ENCODE measurements around the gene IMMP2L.

The IMMP2L gene

DNA sequence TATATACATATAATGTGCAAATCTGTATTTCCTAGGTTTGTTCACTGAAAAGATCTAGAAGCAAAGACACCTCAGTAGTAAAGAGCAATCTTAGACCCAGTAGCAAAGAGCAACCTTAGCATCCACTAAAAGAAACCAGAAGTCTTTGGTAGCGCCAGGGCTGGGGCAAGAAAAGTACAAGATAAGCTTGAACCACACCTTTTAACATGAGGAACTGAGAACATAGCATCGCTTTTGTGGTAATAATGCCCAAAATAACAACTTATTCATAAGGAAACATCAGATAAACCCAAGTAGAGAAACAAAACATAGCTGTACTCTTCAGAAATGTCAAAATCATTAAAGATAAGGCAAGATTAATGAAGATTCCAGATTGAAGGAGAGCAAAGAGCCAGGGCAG, 173.4 kb downstream of the IMMP2L start:
- Histone ChIP-seq H3K36me3 (ENCODE audit: control insufficient read depth in 5 of 5, insufficient read depth in 5 of 5, low read length in 5 of 5) (no peaks in the 10 kb centered on the region), H3K9me3 (ENCODE audit: control insufficient read depth in 5 of 5, low read length in 5 of 5) (no peaks in the 10 kb centered on the region), H3K9ac (ENCODE audit: low read length in 5 of 5) (no peak overlapping the region), H3K4me1 (ENCODE audit: control insufficient read depth in 5 of 5, insufficient read depth in 5 of 5, low read length in 5 of 5) (peaks cover 0 to 18% (median 15%) of the 10 kb centered on the region in 5 donors), H3K4me3 (ENCODE audit: low read depth in 1 of 5, low read length in 5 of 5) (no peak overlapping the region), H3K27ac (ENCODE audit: low read depth, low read length) (no peak overlapping the region), H3K27me3 (ENCODE audit: control insufficient read depth in 5 of 5, insufficient read depth in 4 of 5, low read length in 5 of 5) (no peaks in the 10 kb centered on the region)

DNA sequence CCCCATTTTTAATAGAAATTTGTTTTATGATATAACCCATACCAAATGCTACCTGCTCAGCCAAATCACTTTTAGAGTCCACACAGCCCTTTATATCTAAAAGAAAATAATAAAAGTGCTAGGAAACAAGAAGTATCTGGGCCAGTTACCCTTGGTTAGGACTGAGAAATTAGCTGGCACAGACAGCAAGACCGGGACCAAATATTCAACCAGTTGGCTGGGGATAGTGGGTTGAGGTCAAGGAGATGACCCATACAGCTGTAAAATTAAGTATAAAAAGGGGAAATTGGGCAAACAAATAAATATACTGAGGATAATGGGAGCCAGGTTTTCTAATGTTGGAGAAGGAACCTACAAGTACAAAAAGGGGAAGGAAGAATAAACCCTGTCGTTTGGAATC, 174.3 kb downstream of the IMMP2L start:
- Histone ChIP-seq H3K4me1 (ENCODE audit: control insufficient read depth in 5 of 5, insufficient read depth in 5 of 5, low read length in 5 of 5) (peaks cover 0 to 10% (median 7%) of the 10 kb centered on the region in 5 donors), H3K9me3 (ENCODE audit: control insufficient read depth in 5 of 5, low read length in 5 of 5) (no peaks in the 10 kb centered on the region), H3K9ac (ENCODE audit: low read length in 5 of 5) (no peak overlapping the region), H3K36me3 (ENCODE audit: control insufficient read depth in 5 of 5, insufficient read depth in 5 of 5, low read length in 5 of 5) (no peaks in the 10 kb centered on the region), H3K27ac (ENCODE audit: low read depth, low read length) (no peak overlapping the region), H3K27me3 (ENCODE audit: control insufficient read depth in 5 of 5, insufficient read depth in 4 of 5, low read length in 5 of 5) (no peaks in the 10 kb centered on the region), H3K4me3 (ENCODE audit: low read depth in 1 of 5, low read length in 5 of 5) (no peak overlapping the region)

DNA sequence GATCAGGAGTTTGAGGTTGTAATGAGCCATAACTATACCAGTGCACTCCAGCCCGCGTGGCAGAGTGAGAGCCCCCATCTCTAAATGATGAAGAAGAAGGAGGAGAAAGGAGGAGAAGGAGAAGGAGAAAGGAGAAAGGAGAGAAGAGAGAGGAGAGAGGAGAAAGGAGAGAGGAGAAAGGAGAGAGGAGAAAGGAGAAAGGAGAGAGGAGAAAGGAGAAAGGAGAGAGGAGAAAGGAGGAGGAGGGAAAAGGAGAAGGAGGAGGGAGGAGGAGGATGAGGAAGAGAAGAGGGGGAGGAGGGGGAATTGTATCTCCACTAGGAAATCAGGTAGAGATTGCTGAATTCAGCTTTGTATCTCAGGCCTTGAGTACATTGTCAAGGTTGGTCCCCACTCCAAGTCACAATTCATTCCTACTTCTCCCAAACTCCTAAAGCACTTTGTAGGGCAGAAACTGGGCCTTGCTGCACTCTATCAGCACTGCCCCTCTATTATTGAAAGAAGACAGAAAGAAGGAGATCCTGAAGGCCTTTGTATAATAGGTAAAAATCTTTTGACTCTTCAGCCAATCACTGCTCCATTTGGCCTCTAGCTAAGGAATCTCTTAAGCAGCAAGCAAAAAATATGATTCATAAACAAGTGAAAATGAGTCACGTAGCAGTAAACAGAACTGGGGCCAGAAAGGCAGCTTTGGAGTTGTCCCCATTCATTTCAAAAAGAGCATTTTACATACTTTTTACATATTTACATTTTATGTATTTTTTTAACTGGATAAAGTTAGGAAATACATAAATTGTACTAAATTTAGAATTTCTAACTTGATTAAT, 178.0 kb downstream of the IMMP2L start:
- H3K36me3 ChIP-seq (ENCODE audit: control insufficient read depth in 5 of 5, insufficient read depth in 5 of 5, low read length in 5 of 5), result no peaks in the 10 kb centered on the region
- no peak overlapping the region for H3K4me3 ChIP-seq (ENCODE audit: low read depth in 1 of 5, low read length in 5 of 5)
- no peak overlapping the region for H3K9ac ChIP-seq (ENCODE audit: low read length in 5 of 5)
- H3K9me3 ChIP-seq (ENCODE audit: control insufficient read depth in 5 of 5, low read length in 5 of 5), result no peaks in the 10 kb centered on the region
- no peak overlapping the region for H3K27ac ChIP-seq (ENCODE audit: low read depth, low read length)
- H3K27me3 ChIP-seq (ENCODE audit: control insufficient read depth in 5 of 5, insufficient read depth in 4 of 5, low read length in 5 of 5), result no peaks in the 10 kb centered on the region
- H3K4me1 ChIP-seq (ENCODE audit: control insufficient read depth in 5 of 5, insufficient read depth in 5 of 5, low read length in 5 of 5), result peaks cover 0 to 10% (median 0%) of the 10 kb centered on the region in 5 donors

DNA sequence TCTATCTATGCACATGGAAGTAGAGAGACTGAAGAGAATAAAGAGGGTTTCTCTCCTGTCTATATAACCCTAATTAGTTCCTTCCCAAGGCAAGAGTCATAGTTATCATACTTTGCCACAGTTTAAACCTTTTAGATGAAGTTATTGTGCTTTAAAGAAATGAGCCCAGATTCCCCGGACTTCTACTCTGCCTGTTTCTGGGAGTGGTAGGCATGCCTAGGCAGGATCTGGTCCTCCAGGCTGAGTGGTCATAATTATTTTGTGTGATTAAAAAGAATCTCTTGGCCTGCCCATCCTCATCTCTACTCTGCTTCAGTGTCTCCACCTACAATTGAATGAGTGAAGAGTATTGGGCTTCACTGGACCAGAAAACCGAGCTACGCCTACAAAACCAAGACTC, 179.2 kb downstream of the IMMP2L start:
- Histone ChIP-seq H3K27ac (ENCODE audit: low read depth, low read length) (no peak overlapping the region), H3K36me3 (ENCODE audit: control insufficient read depth in 5 of 5, insufficient read depth in 5 of 5, low read length in 5 of 5) (no peaks in the 10 kb centered on the region), H3K27me3 (ENCODE audit: control insufficient read depth in 5 of 5, insufficient read depth in 4 of 5, low read length in 5 of 5) (no peaks in the 10 kb centered on the region), H3K4me3 (ENCODE audit: low read depth in 1 of 5, low read length in 5 of 5) (no peak overlapping the region), H3K9ac (ENCODE audit: low read length in 5 of 5) (no peak overlapping the region), H3K9me3 (ENCODE audit: control insufficient read depth in 5 of 5, low read length in 5 of 5) (no peaks in the 10 kb centered on the region), H3K4me1 (ENCODE audit: control insufficient read depth in 5 of 5, insufficient read depth in 5 of 5, low read length in 5 of 5) (peaks cover 0 to 10% (median 0%) of the 10 kb centered on the region in 5 donors)

DNA sequence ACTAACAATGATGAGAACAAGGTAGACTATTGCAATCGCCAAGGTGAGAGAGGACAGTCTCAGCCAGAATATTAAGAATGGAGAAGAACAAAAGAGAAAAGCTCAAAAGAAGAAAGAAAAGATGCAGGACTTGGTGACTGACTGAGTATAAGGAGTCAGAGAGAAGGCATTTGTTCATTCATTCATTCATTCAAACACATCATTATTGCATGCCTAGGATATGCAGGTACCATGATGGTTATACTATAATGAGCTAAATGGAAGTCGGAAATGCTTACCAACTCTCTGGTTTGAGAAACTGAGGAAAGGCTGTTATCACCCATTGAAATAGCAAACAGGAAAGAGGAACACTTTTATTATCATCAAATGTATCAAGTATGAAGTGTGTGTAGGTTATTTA, 180.7 kb downstream of the IMMP2L start:
- Histone ChIP-seq H3K36me3 (ENCODE audit: control insufficient read depth in 5 of 5, insufficient read depth in 5 of 5, low read length in 5 of 5) (no peaks in the 10 kb centered on the region), H3K4me1 (ENCODE audit: control insufficient read depth in 5 of 5, insufficient read depth in 5 of 5, low read length in 5 of 5) (peaks cover 0 to 5% (median 0%) of the 10 kb centered on the region in 5 donors), H3K27ac (ENCODE audit: low read depth, low read length) (no peak overlapping the region), H3K27me3 (ENCODE audit: control insufficient read depth in 5 of 5, insufficient read depth in 4 of 5, low read length in 5 of 5) (no peaks in the 10 kb centered on the region), H3K9me3 (ENCODE audit: control insufficient read depth in 5 of 5, low read length in 5 of 5) (no peaks in the 10 kb centered on the region), H3K9ac (ENCODE audit: low read length in 5 of 5) (no peak overlapping the region), H3K4me3 (ENCODE audit: low read depth in 1 of 5, low read length in 5 of 5) (no peak overlapping the region)

DNA sequence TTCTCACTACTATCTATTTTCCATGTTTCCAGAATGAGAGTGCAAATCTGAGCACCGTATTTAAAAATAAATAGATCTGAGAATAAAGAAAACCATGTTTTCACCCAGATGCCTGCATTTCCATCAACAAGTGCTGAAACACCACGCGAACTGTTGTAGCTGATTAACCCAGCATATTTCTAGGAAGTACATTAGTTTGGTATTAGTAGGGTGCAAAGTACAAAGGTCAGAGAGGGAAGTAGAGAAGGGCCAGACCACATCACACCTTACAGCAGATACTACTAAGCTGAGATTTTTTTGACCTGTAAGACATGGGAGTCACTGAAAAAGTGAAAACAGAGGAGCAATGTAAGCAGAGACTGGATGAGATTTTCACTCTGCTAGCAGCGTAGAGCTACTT, 181.3 kb downstream of the IMMP2L start:
- no peak overlapping the region for H3K27ac ChIP-seq (ENCODE audit: low read depth, low read length)

DNA sequence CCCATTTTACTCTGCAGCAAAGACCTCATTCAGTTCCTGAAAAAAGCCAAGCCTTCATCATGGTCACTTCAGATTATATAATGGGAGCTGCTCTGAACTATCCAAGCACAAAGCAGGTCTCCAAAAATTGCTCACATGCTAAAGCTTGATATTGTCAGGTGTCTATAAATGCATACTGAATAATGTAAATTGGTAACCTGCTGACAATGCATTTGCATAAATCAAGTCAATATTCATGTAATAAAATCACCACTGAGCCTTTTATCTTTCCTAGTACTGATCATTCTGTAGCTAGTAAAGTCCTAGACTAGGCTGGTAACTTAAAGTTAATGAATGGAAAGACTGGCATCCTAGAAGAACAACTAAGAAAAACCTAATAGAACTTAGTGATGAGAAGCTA, 188.3 kb downstream of the IMMP2L start:
- no peak overlapping the region for H3K4me3 ChIP-seq (ENCODE audit: low read depth in 1 of 5, low read length in 5 of 5)
- peaks cover 0 to 3% (median 0%) of the 10 kb centered on the region in 5 donors for H3K9me3 ChIP-seq (ENCODE audit: control insufficient read depth in 5 of 5, low read length in 5 of 5)
- H3K27ac ChIP-seq (ENCODE audit: low read depth, low read length), result no peak overlapping the region
- no peaks in the 10 kb centered on the region for H3K27me3 ChIP-seq (ENCODE audit: control insufficient read depth in 5 of 5, insufficient read depth in 4 of 5, low read length in 5 of 5)
- H3K36me3 ChIP-seq (ENCODE audit: control insufficient read depth in 5 of 5, insufficient read depth in 5 of 5, low read length in 5 of 5), result no peaks in the 10 kb centered on the region
- peaks cover 0 to 5% (median 0%) of the 10 kb centered on the region in 5 donors for H3K4me1 ChIP-seq (ENCODE audit: control insufficient read depth in 5 of 5, insufficient read depth in 5 of 5, low read length in 5 of 5)
- no peak overlapping the region for H3K9ac ChIP-seq (ENCODE audit: low read length in 5 of 5)

More for the DNA sequence above, 181.3 kb downstream of the IMMP2L start:
- H3K9me3 ChIP-seq (ENCODE audit: control insufficient read depth in 5 of 5, low read length in 5 of 5), result no peaks in the 10 kb centered on the region
- peaks cover 0 to 5% (median 0%) of the 10 kb centered on the region in 5 donors for H3K4me1 ChIP-seq (ENCODE audit: control insufficient read depth in 5 of 5, insufficient read depth in 5 of 5, low read length in 5 of 5)
- no peak overlapping the region for H3K4me3 ChIP-seq (ENCODE audit: low read depth in 1 of 5, low read length in 5 of 5)
- H3K36me3 ChIP-seq (ENCODE audit: control insufficient read depth in 5 of 5, insufficient read depth in 5 of 5, low read length in 5 of 5), result no peaks in the 10 kb centered on the region
- H3K27me3 ChIP-seq (ENCODE audit: control insufficient read depth in 5 of 5, insufficient read depth in 4 of 5, low read length in 5 of 5), result no peaks in the 10 kb centered on the region
- no peak overlapping the region for H3K9ac ChIP-seq (ENCODE audit: low read length in 5 of 5)

DNA sequence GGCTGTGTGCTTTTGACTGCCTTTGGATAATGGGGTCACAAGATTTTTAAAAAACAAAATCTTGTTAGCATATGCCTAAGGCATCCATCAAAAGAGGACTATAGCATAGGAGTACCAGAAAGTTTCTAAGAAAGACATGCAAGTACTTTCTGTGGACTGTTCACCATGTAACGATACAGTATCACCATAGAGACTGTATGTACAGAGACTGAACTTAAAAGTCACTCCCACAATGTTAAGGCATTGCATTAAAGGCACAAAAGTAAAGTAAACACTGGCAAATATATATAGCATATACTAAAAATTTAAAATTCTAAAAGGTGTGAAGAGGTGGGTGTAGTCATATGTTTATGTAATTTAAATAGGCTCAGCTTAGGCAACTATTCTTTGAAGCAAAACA, 190.9 kb downstream of the IMMP2L start:
- Histone ChIP-seq H3K4me1 (ENCODE audit: control insufficient read depth in 5 of 5, insufficient read depth in 5 of 5, low read length in 5 of 5) (peaks cover 0 to 5% (median 0%) of the 10 kb centered on the region in 5 donors), H3K27me3 (ENCODE audit: control insufficient read depth in 5 of 5, insufficient read depth in 4 of 5, low read length in 5 of 5) (no peaks in the 10 kb centered on the region), H3K9me3 (ENCODE audit: control insufficient read depth in 5 of 5, low read length in 5 of 5) (peaks cover 0 to 3% (median 0%) of the 10 kb centered on the region in 5 donors), H3K36me3 (ENCODE audit: control insufficient read depth in 5 of 5, insufficient read depth in 5 of 5, low read length in 5 of 5) (no peaks in the 10 kb centered on the region), H3K4me3 (ENCODE audit: low read depth in 1 of 5, low read length in 5 of 5) (no peak overlapping the region), H3K9ac (ENCODE audit: low read length in 5 of 5) (no peak overlapping the region), H3K27ac (ENCODE audit: low read depth, low read length) (no peak overlapping the region)

DNA sequence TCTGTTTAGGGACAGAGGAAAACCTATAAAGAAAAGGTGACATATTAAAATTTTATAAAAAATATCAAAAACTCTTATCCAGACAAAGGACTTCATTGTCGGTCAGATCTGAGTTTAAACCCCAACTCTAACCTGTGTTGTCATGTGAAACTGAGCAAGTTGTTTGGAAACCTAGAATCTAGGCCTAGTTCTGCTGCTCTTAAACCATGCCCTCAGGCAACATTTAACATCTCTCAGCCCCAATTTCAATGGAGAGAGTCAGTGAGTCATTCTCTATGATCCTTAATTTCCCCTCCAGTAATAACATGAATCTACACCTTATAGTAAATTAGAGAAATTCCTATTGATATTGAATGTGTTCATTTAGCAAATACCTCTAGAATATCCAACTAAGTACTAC, 192.3 kb downstream of the IMMP2L start:
- Histone ChIP-seq H3K4me1 (ENCODE audit: control insufficient read depth in 5 of 5, insufficient read depth in 5 of 5, low read length in 5 of 5) (peaks cover 0 to 5% (median 0%) of the 10 kb centered on the region in 5 donors), H3K9me3 (ENCODE audit: control insufficient read depth in 5 of 5, low read length in 5 of 5) (peaks cover 0 to 3% (median 0%) of the 10 kb centered on the region in 5 donors), H3K27me3 (ENCODE audit: control insufficient read depth in 5 of 5, insufficient read depth in 4 of 5, low read length in 5 of 5) (no peaks in the 10 kb centered on the region), H3K36me3 (ENCODE audit: control insufficient read depth in 5 of 5, insufficient read depth in 5 of 5, low read length in 5 of 5) (no peaks in the 10 kb centered on the region), H3K27ac (ENCODE audit: low read depth, low read length) (no peak overlapping the region), H3K9ac (ENCODE audit: low read length in 5 of 5) (no peak overlapping the region), H3K4me3 (ENCODE audit: low read depth in 1 of 5, low read length in 5 of 5) (no peak overlapping the region)

DNA sequence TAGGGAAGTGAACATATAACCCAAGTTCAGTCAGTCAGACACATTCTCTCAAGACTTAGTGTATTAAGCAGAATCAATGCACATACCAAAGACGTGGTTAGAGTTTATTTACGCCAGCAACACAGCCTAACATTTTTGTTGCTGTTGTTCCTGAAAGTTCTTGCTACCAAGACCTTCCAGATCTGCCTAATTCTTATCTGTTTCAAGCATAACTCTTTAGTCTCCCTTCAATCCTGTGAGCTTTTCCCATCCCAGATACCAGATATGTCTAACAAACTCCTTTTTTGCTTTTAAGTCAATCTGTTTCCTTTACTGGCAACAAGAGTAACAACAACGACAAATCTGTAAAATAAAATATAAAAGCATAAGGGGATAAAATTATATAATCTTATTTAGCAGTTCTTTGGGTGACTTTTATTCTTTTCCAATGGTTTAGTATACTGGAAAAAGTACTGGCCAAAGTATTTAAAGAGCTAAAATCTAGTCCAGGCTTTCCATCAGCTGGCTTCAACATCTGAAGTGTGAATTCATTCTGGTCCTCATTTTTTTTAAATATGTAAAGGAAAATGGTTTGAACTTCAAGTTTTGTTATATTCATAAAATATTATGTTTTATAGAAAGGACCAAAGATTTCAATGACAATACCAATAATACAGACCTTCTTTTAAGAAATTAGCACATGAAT, 193.8 kb downstream of the IMMP2L start:
- Histone ChIP-seq H3K9ac (ENCODE audit: low read length in 5 of 5) (no peak overlapping the region), H3K4me3 (ENCODE audit: low read depth in 1 of 5, low read length in 5 of 5) (no peak overlapping the region), H3K27me3 (ENCODE audit: control insufficient read depth in 5 of 5, insufficient read depth in 4 of 5, low read length in 5 of 5) (no peaks in the 10 kb centered on the region), H3K9me3 (ENCODE audit: control insufficient read depth in 5 of 5, low read length in 5 of 5) (peaks cover 0 to 3% (median 0%) of the 10 kb centered on the region in 5 donors), H3K36me3 (ENCODE audit: control insufficient read depth in 5 of 5, insufficient read depth in 5 of 5, low read length in 5 of 5) (no peaks in the 10 kb centered on the region), H3K27ac (ENCODE audit: low read depth, low read length) (no peak overlapping the region), H3K4me1 (ENCODE audit: control insufficient read depth in 5 of 5, insufficient read depth in 5 of 5, low read length in 5 of 5) (peaks cover 0 to 5% (median 0%) of the 10 kb centered on the region in 5 donors)
